Prostate gland (tissue), 2 donors: ENCODE measurements around the gene FIBCD1.

ENCODE experiments used
- CTCF ChIP-seq, 4 experiments: fragments of 200-600 bp in 2 of 4; fragments of 450-650 bp in 2 of 4; sonication (generic) in 2 of 4; IDR thresholded peaks; 1 replicate in 3 of 4; 2 replicates in 1 of 4; pipeline ENCODE4 v1.5.1; 2016 to 2019; ENCODE audit warnings: antibody characterized with exemption in 4 of 4, mild to moderate bottlenecking in 2 of 4, moderate library complexity in 2 of 4
- POLR2AphosphoS5 ChIP-seq: sonication (generic); formaldehyde crosslinking; IDR thresholded peaks from one replicate; pipeline ENCODE4 v1.6.1; 2017; ENCODE audit warnings: antibody characterized with exemption

GRCh38 chr9:130923611-130924447 lies 15.2 kb downstream of the FIBCD1 start:
- TF ChIP-seq CTCF (IDR thresholded peaks at IDR 0.05) (no peak), POLR2AphosphoS5 (no peak)
